Gastrocnemius medialis (tissue), 4 donors: ENCODE data around the gene CKB. TPM values are rescaled to one million over a fixed set of nuclear protein-coding genes. Genes with fewer than 3 reads are reported as not detected.

Source experiments
- ATAC-seq, 2 donors: fragments of 150-250 bp; one replicate each; pipeline ENCODE4 v1.9.1; 2016
- DNase-seq, 2 donors: peaks; one replicate each; pipeline ENCODE4 v3.0.0-alpha.2; 2019
- H3K27ac ChIP-seq, 4 donors: fragments of 200-600 bp; sonication (generic); 1 replicate in 1 of 4; 2 replicates in 3 of 4; pipeline ENCODE4 v1.5.1; 2016 to 2018; ENCODE audit warnings: mild to moderate bottlenecking in 2 of 4, moderate library complexity in 1 of 4
- H3K27me3 ChIP-seq, 3 donors: fragments of 200-600 bp; sonication (generic) in 2 of 3; 1 replicate in 1 of 3; 2 replicates in 2 of 3; pipeline versions ENCODE4 v1.5.1 to v1.6.0; 2016 to 2019; ENCODE audit warnings: mild to moderate bottlenecking in 1 of 3, moderate library complexity in 1 of 3
- H3K36me3 ChIP-seq, 2 donors: fragments of 200-600 bp; sonication (generic) in 1 of 2; one replicate each; pipeline ENCODE4 v1.5.1; 2017 to 2018
- H3K4me1 ChIP-seq, 2 donors: fragments of 200-600 bp; sonication (generic) in 1 of 2; one replicate each; pipeline ENCODE4 v1.5.1; 2016 to 2017; ENCODE audit warnings: mild to moderate bottlenecking in 2 of 2
- H3K4me3 ChIP-seq, 4 donors: fragments of 200-600 bp; sonication (generic) in 3 of 4; 1 replicate in 1 of 4; 2 replicates in 3 of 4; pipeline ENCODE4 v1.5.1; 2016 to 2019; ENCODE audit warnings: mild to moderate bottlenecking in 2 of 4
- H3K9me3 ChIP-seq, 3 donors: fragments of 200-600 bp; sonication (generic) in 2 of 3; 1 replicate in 1 of 3; 2 replicates in 2 of 3; pipeline ENCODE4 v1.5.1; 2016 to 2019
- CTCF ChIP-seq, 5 experiments: fragments of 450-650 bp in 3 of 5; fragments of 200-600 bp in 2 of 5; sonication (generic) in 2 of 5; IDR thresholded peaks in 4 of 5; conservative IDR thresholded peaks in 1 of 5; 1 replicate in 4 of 5; 2 replicates in 1 of 5; pipeline ENCODE4 v1.5.1; 2016 to 2019; ENCODE audit warnings: antibody characterized with exemption in 5 of 5, mild to moderate bottlenecking in 3 of 5, moderate library complexity in 3 of 5
- POLR2A ChIP-seq, 2 donors: fragments of 450-650 bp; IDR thresholded peaks; one replicate each; pipeline ENCODE4 v1.6.1; 2017; ENCODE audit warnings: antibody characterized with exemption in 2 of 2, mild to moderate bottlenecking in 2 of 2, moderate library complexity in 2 of 2
- in situ Hi-C, 4 donors: fragments of 200-750 bp; cut with MboI; loops; one replicate each; pipeline versions ENCODE4 v1.15.0 to v1.8.0; 2017; ENCODE audit warnings: low sequenced_read_pairs in 4 of 4
- intact Hi-C: fragments of 100-400 bp; cut with DNase I; formaldehyde crosslinking; loops from one replicate; pipeline ENCODE4 v1.15.1; 2023; ENCODE audit warnings: low total_unique reads
- total RNA-seq, 4 donors: library from RNA; depleted of rRNA; stranded (reverse); fragments of >200 nt; gene quantifications; one replicate each; pipeline versions ENCODE4 v1.1.0 to v1.2.3, GENCODE V29; 2016

The CKB gene
- total RNA-seq, 4 donors from 2014 or later, result 20.7 to 110 (median 43.4) TPM

GRCh38 chr14:103530390-103530789 lies 7.8 kb upstream of the CKB start:
- Histone ChIP-seq H3K36me3 (peaks cover 0 to 29% of the 10 kb centered on the region in 2 donors), H3K27me3 (no peaks in the 10 kb centered on the region), H3K4me3 (peak overlapping the region in 3 of 4 donors; percentile 79 to 97 (median 88)), H3K27ac (no peak overlapping the region), H3K9me3 (no peaks in the 10 kb centered on the region), H3K4me1 (peaks cover 16 to 24% of the 10 kb centered on the region in 2 donors)
- TF ChIP-seq CTCF (IDR thresholded peaks at IDR 0.05 in 4 of 5, conservative IDR thresholded peaks at IDR 0.05 in 1 of 5) (no peak), POLR2A (IDR thresholded peaks at IDR 0.05) (no peak)
- no peak for ATAC-seq
- in situ Hi-C loops, result no loop called here
- DNase-seq, result no peak
- intact Hi-C loops, result no loop called here

DNA sequence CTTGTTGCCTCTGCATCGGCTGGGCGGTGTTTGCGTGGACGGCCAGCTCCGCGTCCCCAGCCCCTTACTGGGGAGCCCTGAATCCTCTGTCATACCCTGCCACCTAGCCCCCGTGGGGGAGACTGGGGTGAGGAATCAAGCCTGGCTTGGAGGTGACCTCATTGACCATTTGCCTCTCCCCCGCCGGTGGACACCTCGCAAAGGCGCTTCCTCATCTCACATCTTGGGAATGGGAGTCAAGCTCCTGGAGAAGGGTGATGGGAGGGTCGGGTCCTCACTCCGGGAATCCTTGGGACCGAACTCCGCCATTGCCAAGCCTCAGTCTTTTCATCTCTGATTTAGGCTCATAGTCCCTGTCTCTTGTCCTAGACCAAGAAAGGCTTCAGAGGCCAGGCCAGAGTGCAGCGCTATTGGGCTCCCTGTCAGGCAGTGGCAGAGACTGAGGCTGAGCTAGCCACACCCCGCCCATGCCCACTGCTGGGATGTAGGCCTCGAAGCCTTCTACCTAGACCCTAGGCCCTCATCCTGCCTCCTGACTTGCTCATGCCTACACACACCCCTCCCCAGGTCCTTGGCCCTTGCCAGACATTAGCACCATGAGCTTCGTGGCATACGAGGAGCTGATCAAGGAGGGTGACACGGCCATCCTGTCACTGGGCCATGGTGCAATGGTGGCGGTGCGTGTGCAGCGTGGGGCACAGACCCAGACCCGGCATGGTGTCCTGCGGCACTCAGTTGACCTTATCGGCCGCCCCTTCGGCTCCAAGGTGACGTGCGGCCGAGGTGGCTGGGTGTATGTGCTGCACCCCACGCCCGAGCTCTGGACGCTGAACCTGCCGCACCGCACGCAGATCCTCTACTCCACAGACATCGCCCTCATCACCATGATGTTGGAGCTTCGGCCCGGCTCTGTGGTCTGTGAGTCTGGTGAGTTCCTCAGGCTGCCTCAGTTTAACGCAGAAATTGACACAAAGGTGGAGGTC lies 7.0 kb upstream of the CKB start:
- H3K9me3 ChIP-seq, result no peaks in the 10 kb centered on the region
- H3K36me3 ChIP-seq, result peaks cover 0 to 29% of the 10 kb centered on the region in 2 donors
- ATAC-seq (peak in 1 of 2 donors; percentile 2), DNase-seq (no peak)
- intact Hi-C loops, result no loop called here
- no peak for TF ChIP-seq CTCF (IDR thresholded peaks at IDR 0.05 in 4 of 5, conservative IDR thresholded peaks at IDR 0.05 in 1 of 5)
- no peak for TF ChIP-seq POLR2A (IDR thresholded peaks at IDR 0.05)
- H3K27me3 ChIP-seq, result no peaks in the 10 kb centered on the region
- peak overlapping the region; percentile 79 to 97 (median 84) for H3K4me3 ChIP-seq
- in situ Hi-C loops, result no loop called here
- H3K27ac ChIP-seq, result peak overlapping the region; percentile 86 to 94 (median 90)
- peaks cover 16 to 24% of the 10 kb centered on the region in 2 donors for H3K4me1 ChIP-seq

DNA sequence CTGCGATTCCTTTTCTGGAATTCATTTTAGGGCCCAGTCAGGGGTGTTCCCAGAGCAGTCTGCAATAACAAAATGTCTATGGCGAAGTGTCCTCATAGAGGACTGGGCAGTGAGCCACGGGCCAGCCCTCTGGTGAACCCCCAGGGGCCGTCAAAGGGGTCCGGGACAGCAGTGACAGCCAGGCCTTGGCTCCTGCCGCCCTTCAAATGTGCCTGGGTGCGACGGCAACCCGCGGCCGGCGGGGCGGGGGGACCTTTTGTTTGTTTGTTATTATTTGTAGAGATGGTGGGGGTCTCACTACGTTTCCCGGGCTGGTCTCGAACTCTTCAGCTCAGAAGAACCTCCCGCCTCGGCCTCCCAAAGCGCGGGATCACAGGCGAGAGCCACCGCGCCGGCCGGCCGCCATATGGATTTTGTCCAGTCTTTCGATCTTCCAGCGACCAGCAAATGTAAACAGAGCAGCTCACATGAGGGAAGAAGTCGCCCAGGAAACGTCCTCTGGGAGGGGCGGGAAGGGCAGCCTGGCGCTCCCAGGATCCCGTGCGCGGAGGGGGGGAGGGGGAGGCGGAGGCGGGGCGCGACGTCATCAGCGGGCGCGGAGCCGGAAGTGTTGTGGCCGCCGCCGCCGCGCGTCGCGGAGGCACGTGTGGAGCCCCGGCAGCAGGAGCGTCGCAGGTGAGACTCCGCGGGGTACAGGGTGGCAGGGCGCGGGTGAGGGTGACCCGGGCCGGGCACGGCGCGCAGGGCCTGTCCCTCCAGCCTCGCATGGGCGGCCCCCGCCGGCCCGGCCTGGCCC lies 6.2 kb upstream of the CKB start, which contains the start of gene TRMT61A:
Gene TRMT61A, plus strand, starts transcription at position 610 of the 796 bp plus-strand sequence. CDS start 783 bp downstream, outside the sequence.
- peaks cover 0 to 21% of the 10 kb centered on the region in 2 donors for H3K36me3 ChIP-seq
- H3K9me3 ChIP-seq, result no peaks in the 10 kb centered on the region
- peak within 1 kb of the TSS; percentile 79 to 97 (median 84) for H3K4me3 ChIP-seq
- peak; percentile 50 to 65 for TF ChIP-seq POLR2A (IDR thresholded peaks at IDR 0.05)
- TF ChIP-seq CTCF (IDR thresholded peaks at IDR 0.05 in 4 of 5, conservative IDR thresholded peaks at IDR 0.05 in 1 of 5), result no peak
- peak; percentile 86 to 89 for DNase-seq
- H3K27me3 ChIP-seq, result no peaks in the 10 kb centered on the region
- in situ Hi-C loops, result no loop called here
- H3K27ac ChIP-seq, result peak within 1 kb of the TSS; percentile 86 to 94 (median 90)
- peaks cover 16 to 24% of the 10 kb centered on the region in 2 donors for H3K4me1 ChIP-seq
- peak; percentile 91 to 94 for ATAC-seq
- intact Hi-C loops, result no loop called here

- DNase-seq, result no peak
- intact Hi-C loops (no loop called here), in situ Hi-C loops (no loop called here)
- Histone ChIP-seq H3K4me1 (peaks cover 16 to 27% of the 10 kb centered on the region in 2 donors), H3K27ac (peak overlapping the region; percentile 86 to 94 (median 90)), H3K27me3 (peaks cover 0 to 1% (median 0%) of the 10 kb centered on the region in 3 donors), H3K36me3 (peaks cover 0 to 15% of the 10 kb centered on the region in 2 donors), H3K4me3 (peak overlapping the region; percentile 79 to 97 (median 84)), H3K9me3 (no peaks in the 10 kb centered on the region)
- peak; percentile 12 to 47 for ATAC-seq
- TF ChIP-seq CTCF (IDR thresholded peaks at IDR 0.05 in 4 of 5, conservative IDR thresholded peaks at IDR 0.05 in 1 of 5) (no peak), POLR2A (IDR thresholded peaks at IDR 0.05) (no peak)
These were observed 5.5 kb upstream of the CKB start for GRCh38 chr14:103528146-103528586.
